Type B pancreatic cell (in vitro differentiated cells): ENCODE measurements around the gene KPTN. TPM values are rescaled to one million over a fixed set of nuclear protein-coding genes. Genes with fewer than 3 reads are reported as not detected.

ENCODE experiments used
- DNase-seq: peaks from one replicate; pipeline ENCODE4 v3.0.0; 2021; ENCODE audit warnings: mixed read lengths; ENCODE audit not compliant: unreplicated experiment; ENCODE audit errors: extremely low spot score
- H3K27ac Mint-ChIP-seq: 2 replicates; pipeline ENCODE4 v1.8.0; 2021; ENCODE audit warnings: mild to moderate bottlenecking, mixed read lengths
- H3K27me3 Mint-ChIP-seq: 2 replicates; pipeline ENCODE4 v1.8.0; 2021; ENCODE audit warnings: mixed read lengths
- H3K36me3 Mint-ChIP-seq: 2 replicates; pipeline ENCODE4 v1.8.0; 2021; ENCODE audit warnings: mixed read lengths
- H3K4me1 Mint-ChIP-seq: one replicate; pipeline ENCODE4 v1.8.0; 2021; ENCODE audit warnings: mixed read lengths; ENCODE audit not compliant: unreplicated experiment
- H3K4me3 Mint-ChIP-seq: 2 replicates; pipeline ENCODE4 v1.8.0; 2021; ENCODE audit warnings: mild to moderate bottlenecking, mixed read lengths
- H3K9me3 Mint-ChIP-seq: 2 replicates; pipeline ENCODE4 v1.8.0; 2021; ENCODE audit warnings: mixed read lengths
- CTCF ChIP-seq: fragments of 200-600 bp; sonication (generic); conservative IDR thresholded peaks from 2 replicates; pipeline ENCODE4 v1.5.0; 2021; ENCODE audit warnings: antibody characterized with exemption, mild to moderate bottlenecking
- total RNA-seq: library from RNA; stranded (reverse); gene quantifications from 2 replicates; pipeline ENCODE4 v1.2.1, GENCODE V29; 2021; ENCODE audit warnings: low replicate concordance

Gene KPTN
- total RNA-seq, 1 donor from 2014 or later = 21.2 TPM

- no peak overlapping the region for H3K27ac Mint-ChIP-seq
- no peak for DNase-seq
- H3K4me1 Mint-ChIP-seq = no peaks in the 10 kb centered on the region
- H3K36me3 Mint-ChIP-seq = peaks cover 6% of the 10 kb centered on the region
- no peak overlapping the region for H3K4me3 Mint-ChIP-seq
- no peak for TF ChIP-seq CTCF
- no peaks in the 10 kb centered on the region for H3K27me3 Mint-ChIP-seq
- no peaks in the 10 kb centered on the region for H3K9me3 Mint-ChIP-seq
Measured at GRCh38 chr19:47497050-47497766, 13.2 kb upstream of the KPTN start.

GRCh38 chr19:47495478-47496372, 11.7 kb upstream of the KPTN start:
- Mint-ChIP-seq H3K36me3 (peaks cover 3% of the 10 kb centered on the region), H3K9me3 (no peaks in the 10 kb centered on the region), H3K27ac (no peak overlapping the region), H3K4me3 (no peak overlapping the region), H3K4me1 (no peaks in the 10 kb centered on the region), H3K27me3 (no peaks in the 10 kb centered on the region)
- no peak for DNase-seq
- no peak for TF ChIP-seq CTCF

GRCh38 chr19:47494729-47495128, 10.7 kb upstream of the KPTN start:
- Mint-ChIP-seq H3K27me3 (no peaks in the 10 kb centered on the region), H3K9me3 (no peaks in the 10 kb centered on the region), H3K4me3 (no peak overlapping the region), H3K4me1 (no peaks in the 10 kb centered on the region), H3K27ac (no peak overlapping the region), H3K36me3 (peaks cover 3% of the 10 kb centered on the region)
- TF ChIP-seq CTCF = no peak
- DNase-seq = no peak

GRCh38 chr19:47494211-47494547, 10.2 kb upstream of the KPTN start:
- Mint-ChIP-seq H3K4me3 (no peak overlapping the region), H3K36me3 (peaks cover 3% of the 10 kb centered on the region), H3K4me1 (no peaks in the 10 kb centered on the region), H3K27ac (no peak overlapping the region), H3K9me3 (no peaks in the 10 kb centered on the region), H3K27me3 (no peaks in the 10 kb centered on the region)
- no peak for TF ChIP-seq CTCF
- no peak for DNase-seq

- Mint-ChIP-seq H3K4me1 (no peaks in the 10 kb centered on the region), H3K36me3 (peaks cover 3% of the 10 kb centered on the region), H3K27me3 (no peaks in the 10 kb centered on the region), H3K4me3 (no peak overlapping the region), H3K9me3 (no peaks in the 10 kb centered on the region), H3K27ac (no peak overlapping the region)
- no peak for TF ChIP-seq CTCF
- no peak for DNase-seq
Measured at GRCh38 chr19:47493378-47494210, 9.6 kb upstream of the KPTN start.
